ENCODE results near the gene NSUN3. TPM values are rescaled to one million over a fixed set of nuclear protein-coding genes. Genes with fewer than 3 reads are reported as not detected.

NSUN3 gene
- total and polyA plus RNA-seq, 12 donors = 3.1 to 18.9 (median 12.1) TPM

DNA sequence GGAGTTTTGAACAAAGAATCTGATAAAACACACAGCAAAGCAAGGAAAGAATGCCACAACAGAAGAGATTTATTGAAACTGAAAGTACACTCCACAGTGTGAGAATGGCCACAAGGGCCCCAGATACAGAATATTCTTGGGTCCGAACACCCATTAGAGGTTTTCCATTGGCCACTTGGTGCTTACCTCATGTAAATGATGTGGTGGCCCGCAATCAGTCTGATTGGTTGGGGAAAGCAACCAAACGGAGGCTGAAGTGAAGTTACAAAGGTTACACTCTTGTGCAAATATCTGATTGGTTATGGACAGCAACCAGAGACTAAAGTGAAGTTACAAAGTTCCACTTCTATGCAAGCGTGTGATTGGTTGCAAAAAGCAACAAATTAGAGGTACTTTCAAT, 20.4 kb downstream of the NSUN3 start:
- no peak for DNase-seq
- Histone ChIP-seq H3K9me3 (replicated peaks in 1 of 3) (no peaks in the 10 kb centered on the region), H3K4me3 (no peak overlapping the region), H3K4me1 (replicated peaks in 1 of 2) (no peaks in the 10 kb centered on the region), H3K27ac (no peak overlapping the region), H3K36me3 (replicated peaks in 1 of 2) (peaks cover 0 to 10% of the 10 kb centered on the region in 2 donors), H3K27me3 (no peaks in the 10 kb centered on the region)
- intact Hi-C loops (cut with DNase I) = no loop called here
- TF ChIP-seq, protein P1, sequence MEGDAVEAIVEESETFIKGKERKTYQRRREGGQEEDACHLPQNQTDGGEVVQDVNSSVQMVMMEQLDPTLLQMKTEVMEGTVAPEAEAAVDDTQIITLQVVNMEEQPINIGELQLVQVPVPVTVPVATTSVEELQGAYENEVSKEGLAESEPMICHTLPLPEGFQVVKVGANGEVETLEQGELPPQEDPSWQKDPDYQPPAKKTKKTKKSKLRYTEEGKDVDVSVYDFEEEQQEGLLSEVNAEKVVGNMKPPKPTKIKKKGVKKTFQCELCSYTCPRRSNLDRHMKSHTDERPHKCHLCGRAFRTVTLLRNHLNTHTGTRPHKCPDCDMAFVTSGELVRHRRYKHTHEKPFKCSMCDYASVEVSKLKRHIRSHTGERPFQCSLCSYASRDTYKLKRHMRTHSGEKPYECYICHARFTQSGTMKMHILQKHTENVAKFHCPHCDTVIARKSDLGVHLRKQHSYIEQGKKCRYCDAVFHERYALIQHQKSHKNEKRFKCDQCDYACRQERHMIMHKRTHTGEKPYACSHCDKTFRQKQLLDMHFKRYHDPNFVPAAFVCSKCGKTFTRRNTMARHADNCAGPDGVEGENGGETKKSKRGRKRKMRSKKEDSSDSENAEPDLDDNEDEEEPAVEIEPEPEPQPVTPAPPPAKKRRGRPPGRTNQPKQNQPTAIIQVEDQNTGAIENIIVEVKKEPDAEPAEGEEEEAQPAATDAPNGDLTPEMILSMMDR (IDR thresholded peaks at IDR 0.05) = no peak
- no peak for TF ChIP-seq POLR2A (IDR thresholded peaks at IDR 0.05)
- WGBS, 4 donors = 92 to 97% (median 95%) methylated on average over 4 of the region's 4 CpGs

DNA sequence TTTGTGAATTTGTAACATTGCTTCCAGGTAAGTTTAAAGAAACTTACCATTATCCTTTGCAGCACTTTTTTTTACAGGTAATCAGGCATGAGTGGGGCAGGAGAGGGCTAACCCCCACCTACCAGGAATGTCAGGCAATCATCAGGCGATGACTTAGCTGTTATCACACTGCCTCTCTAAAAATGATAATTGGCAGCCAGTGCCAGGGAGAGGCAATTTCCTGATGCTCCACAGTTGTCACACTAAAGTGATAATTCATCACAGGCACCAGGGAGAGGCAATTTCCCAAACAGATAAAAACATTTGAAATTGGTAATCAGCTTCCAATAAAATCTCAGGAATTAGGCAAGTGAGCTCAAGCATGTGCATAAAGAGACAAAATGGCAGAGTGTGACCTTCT, 26.3 kb downstream of the NSUN3 start:
- no peaks in the 10 kb centered on the region for H3K4me1 ChIP-seq (replicated peaks in 1 of 2)
- no peaks in the 10 kb centered on the region for H3K9me3 ChIP-seq (replicated peaks in 1 of 3)
- 85 to 100% (median 93%) methylated on average over 1 of the region's 1 CpG for WGBS, 4 donors

DNA sequence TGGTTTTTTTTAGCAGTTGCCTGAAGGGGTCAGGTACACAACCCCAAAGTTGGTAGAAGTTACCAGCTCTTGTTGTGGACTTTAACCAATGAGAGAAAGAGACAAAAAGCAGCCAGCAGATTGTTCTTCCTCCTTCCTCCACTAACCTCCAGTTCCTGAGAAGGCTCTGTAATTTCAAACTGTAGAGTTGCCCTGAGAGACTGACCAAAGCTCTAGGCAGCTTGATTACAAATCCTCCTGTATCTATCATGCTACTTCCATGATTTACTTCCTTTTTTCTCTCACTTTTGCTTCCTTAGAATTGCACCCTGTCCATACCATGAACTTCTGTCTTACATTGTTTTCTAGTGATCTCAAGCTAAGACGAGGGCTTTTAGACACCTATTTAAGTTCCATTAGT, 29.2 kb downstream of the NSUN3 start:
- no peaks in the 10 kb centered on the region for H3K27me3 ChIP-seq
- no peaks in the 10 kb centered on the region for H3K4me1 ChIP-seq (replicated peaks in 1 of 2)
- 90 to 93% (median 91%) methylated on average over 1 of the region's 1 CpG for WGBS, 4 donors
- intact Hi-C loops (cut with DNase I) = no loop called here
- H3K9me3 ChIP-seq (replicated peaks in 1 of 3) = no peaks in the 10 kb centered on the region
- DNase-seq = no peak
- no peak overlapping the region for H3K27ac ChIP-seq
- H3K4me3 ChIP-seq = no peak overlapping the region
- no peak for TF ChIP-seq POLR2A (IDR thresholded peaks at IDR 0.05)
- TF ChIP-seq, protein P1 (IDR thresholded peaks at IDR 0.05) = no peak
- peaks cover 0 to 20% of the 10 kb centered on the region in 2 donors for H3K36me3 ChIP-seq (replicated peaks in 1 of 2)

More for the DNA sequence above, 26.3 kb downstream of the NSUN3 start:
- no peak overlapping the region for H3K27ac ChIP-seq
- H3K4me3 ChIP-seq = no peak overlapping the region
- no peak for DNase-seq
- no peak for TF ChIP-seq POLR2A (IDR thresholded peaks at IDR 0.05)
- H3K27me3 ChIP-seq = no peaks in the 10 kb centered on the region
- intact Hi-C loops (cut with DNase I) = no loop called here
- H3K36me3 ChIP-seq (replicated peaks in 1 of 2) = peaks cover 0 to 10% of the 10 kb centered on the region in 2 donors

DNA sequence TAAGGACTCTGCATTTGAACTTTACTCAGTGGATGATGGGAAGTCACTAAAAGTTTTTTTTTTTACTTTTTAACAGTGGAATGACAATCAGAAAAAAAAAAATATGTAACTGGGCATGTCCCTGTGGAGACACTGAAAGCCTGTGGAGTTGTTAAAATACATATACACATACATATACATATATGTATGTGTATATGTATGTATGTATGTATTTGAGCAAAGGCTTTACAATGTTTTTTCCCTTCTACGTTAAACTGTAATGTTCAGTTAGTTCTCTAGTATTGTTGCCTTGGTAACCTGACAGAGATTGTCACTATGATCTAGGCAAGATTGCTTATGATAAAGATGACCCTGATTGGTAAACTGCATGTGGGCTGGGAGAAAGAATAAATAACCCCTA, 30.3 kb downstream of the NSUN3 start:
- H3K36me3 ChIP-seq (replicated peaks in 1 of 2) = peaks cover 0 to 20% of the 10 kb centered on the region in 2 donors
- no peak overlapping the region for H3K27ac ChIP-seq
- no peaks in the 10 kb centered on the region for H3K27me3 ChIP-seq
- H3K4me1 ChIP-seq (replicated peaks in 1 of 2) = no peaks in the 10 kb centered on the region
- TF ChIP-seq POLR2A (IDR thresholded peaks at IDR 0.05) = no peak
- TF ChIP-seq, protein P1 (IDR thresholded peaks at IDR 0.05) = no peak
- no peaks in the 10 kb centered on the region for H3K9me3 ChIP-seq (replicated peaks in 1 of 3)
- WGBS, 4 donors = 92 to 97% (median 95%) methylated on average over 1 of the region's 1 CpG
- intact Hi-C loops (cut with DNase I) = no loop called here
- no peak for DNase-seq
- H3K4me3 ChIP-seq = no peak overlapping the region

DNA sequence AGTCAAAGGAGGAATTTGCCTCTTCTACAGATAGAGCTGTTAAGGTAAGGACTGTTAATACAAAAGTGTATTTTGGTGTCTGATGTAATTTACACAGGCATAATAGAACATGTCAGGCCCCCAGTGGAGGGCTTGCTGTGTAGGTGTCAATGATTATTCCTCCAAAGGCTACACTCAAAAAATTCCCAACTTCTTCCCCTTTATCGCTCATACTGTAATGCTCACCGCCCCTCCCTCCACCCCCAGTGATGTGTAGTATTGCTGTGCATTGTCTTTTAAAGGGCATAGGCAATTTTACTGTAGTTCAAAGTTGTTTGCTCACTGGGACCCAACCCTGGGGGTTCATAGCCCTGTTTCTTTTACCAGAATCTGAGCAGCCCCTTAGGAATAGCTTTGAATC, 32.2 kb downstream of the NSUN3 start:
- intact Hi-C loops (cut with DNase I) = no loop called here
- Histone ChIP-seq H3K36me3 (replicated peaks in 1 of 2) (peaks cover 0 to 20% of the 10 kb centered on the region in 2 donors), H3K4me1 (replicated peaks in 1 of 2) (no peaks in the 10 kb centered on the region), H3K27me3 (no peaks in the 10 kb centered on the region), H3K9me3 (replicated peaks in 1 of 3) (no peaks in the 10 kb centered on the region), H3K4me3 (no peak overlapping the region), H3K27ac (no peak overlapping the region)
- no peak for TF ChIP-seq POLR2A (IDR thresholded peaks at IDR 0.05)
- TF ChIP-seq, protein P1 (IDR thresholded peaks at IDR 0.05) = no peak
- DNase-seq = no peak
- whole genome bisulfite sequencing, 4 donors = 78 to 100% (median 96%) methylated on average over 2 of the region's 2 CpGs

All from adrenal gland (tissue), 12 donors.